ENCODE data around the gene FNIP1. TPM values are rescaled to one million over a fixed set of nuclear protein-coding genes. Genes with fewer than 3 reads are reported as not detected.

Gene FNIP1
- total RNA-seq, 2 donors from 2014 or later, result 44.1 to 49.5 TPM

DNA sequence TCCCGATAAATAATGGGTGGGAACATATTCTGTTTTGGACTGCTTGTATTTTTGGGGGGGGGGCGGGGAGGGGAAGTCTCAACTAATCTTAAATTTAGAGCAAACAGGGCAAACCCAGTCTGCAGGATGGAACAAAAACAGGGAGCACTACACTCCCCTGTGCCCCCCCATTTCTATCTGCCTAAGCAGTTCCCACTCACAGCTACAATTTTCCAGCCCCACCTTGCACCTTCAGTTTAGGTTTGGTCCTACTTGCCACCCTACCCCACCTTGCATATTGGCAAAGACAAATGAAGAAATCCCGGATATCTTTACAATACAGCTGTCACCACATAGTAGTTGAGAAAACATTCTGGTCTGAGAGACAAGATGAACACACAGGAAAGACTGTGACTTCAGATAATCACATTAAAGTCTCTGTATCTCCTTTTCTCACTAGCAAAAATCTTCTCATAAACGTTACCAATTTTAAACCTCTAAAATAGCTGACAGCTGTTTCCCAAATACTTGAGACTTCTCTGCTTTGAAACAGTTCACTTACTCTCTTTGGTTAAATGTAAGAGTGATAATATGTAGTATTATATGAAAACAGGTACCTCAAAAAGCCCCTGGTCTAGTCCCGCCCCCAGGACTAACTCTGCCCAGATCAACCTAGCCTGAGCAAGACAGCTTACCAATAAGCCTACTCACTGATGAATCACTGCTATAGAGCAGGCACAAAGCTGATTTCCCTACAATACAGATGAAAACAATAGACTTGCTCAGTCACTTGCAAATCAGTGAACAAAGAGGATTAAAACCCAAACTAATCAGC lies 156.6 kb downstream of the FNIP1 start:
- intact Hi-C loops (cut with DNase I), result no loop called here
- H3K9me3 ChIP-seq, result no peaks in the 10 kb centered on the region
- no peaks in the 10 kb centered on the region for H3K4me1 ChIP-seq (replicated peaks)
- no peaks in the 10 kb centered on the region for H3K36me3 ChIP-seq
- H3K4me3 ChIP-seq, result no peak overlapping the region
- DNase-seq (ENCODE audit: low spot score), result no peak
- WGBS, result 67% methylated on average over 5 of the region's 5 CpGs
- no peaks in the 10 kb centered on the region for H3K27me3 ChIP-seq (replicated peaks; ENCODE audit: insufficient read depth)
- TF ChIP-seq POLR2AphosphoS5 (IDR thresholded peaks at IDR 0.05), result no peak
- TF ChIP-seq CTCF (IDR thresholded peaks at IDR 0.05), result no peak
- TF ChIP-seq POLR2A (IDR thresholded peaks at IDR 0.05), result no peak
- H3K27ac ChIP-seq, result no peak overlapping the region

GRCh38 chr5:131639148-131639547 lies 157.7 kb downstream of the FNIP1 start:
- no peaks in the 10 kb centered on the region for H3K4me1 ChIP-seq (replicated peaks)
- no peak overlapping the region for H3K27ac ChIP-seq
- intact Hi-C loops (cut with DNase I), result loop anchor here (5.0 to 10.0 kb wide), 2 partner anchors 33 to 626 kb away; no protein-coding TSS in a partner anchor
- no peak overlapping the region for H3K4me3 ChIP-seq
- DNase-seq (ENCODE audit: low spot score), result no peak
- no peaks in the 10 kb centered on the region for H3K27me3 ChIP-seq (replicated peaks; ENCODE audit: insufficient read depth)
- no peak for TF ChIP-seq CTCF (IDR thresholded peaks at IDR 0.05)
- TF ChIP-seq POLR2A (IDR thresholded peaks at IDR 0.05), result no peak
- TF ChIP-seq POLR2AphosphoS5 (IDR thresholded peaks at IDR 0.05), result no peak
- no peaks in the 10 kb centered on the region for H3K36me3 ChIP-seq
- no peaks in the 10 kb centered on the region for H3K9me3 ChIP-seq

GRCh38 chr5:131637694-131638093 lies 159.1 kb downstream of the FNIP1 start:
- Histone ChIP-seq H3K4me1 (replicated peaks) (peaks cover 3% of the 10 kb centered on the region), H3K27ac (no peak overlapping the region), H3K4me3 (no peak overlapping the region), H3K9me3 (no peaks in the 10 kb centered on the region), H3K36me3 (no peaks in the 10 kb centered on the region), H3K27me3 (replicated peaks; ENCODE audit: insufficient read depth) (no peaks in the 10 kb centered on the region)
- intact Hi-C loops (cut with DNase I), result loop anchor here (5.0 to 10.0 kb wide), 2 partner anchors 35 to 627 kb away; no protein-coding TSS in a partner anchor
- 77% methylated on average over 4 of the region's 4 CpGs for WGBS
- TF ChIP-seq POLR2AphosphoS5 (IDR thresholded peaks at IDR 0.05), result no peak
- TF ChIP-seq POLR2A (IDR thresholded peaks at IDR 0.05), result no peak
- no peak for TF ChIP-seq CTCF (IDR thresholded peaks at IDR 0.05)
- no peak for DNase-seq (ENCODE audit: low spot score)

GRCh38 chr5:131635684-131636572 lies 160.9 kb downstream of the FNIP1 start:
- Histone ChIP-seq H3K36me3 (no peaks in the 10 kb centered on the region), H3K9me3 (no peaks in the 10 kb centered on the region), H3K4me1 (replicated peaks) (peaks cover 3% of the 10 kb centered on the region), H3K4me3 (peak overlapping the region; percentile 60 to 74), H3K27me3 (replicated peaks; ENCODE audit: insufficient read depth) (no peaks in the 10 kb centered on the region), H3K27ac (peak overlapping the region; percentile 97 to 98)
- no peak for DNase-seq (ENCODE audit: low spot score)
- TF ChIP-seq POLR2A (IDR thresholded peaks at IDR 0.05), result no peak
- no peak for TF ChIP-seq POLR2AphosphoS5 (IDR thresholded peaks at IDR 0.05)
- TF ChIP-seq CTCF (IDR thresholded peaks at IDR 0.05), result no peak
- 3% methylated on average over 24 of the region's 24 CpGs for WGBS
- intact Hi-C loops (cut with DNase I), result loop anchor here (1.0 to 10.0 kb wide), 3 partner anchors 36 to 629 kb away; partner anchors contain the start of gene FNIP1
